Measurements from ENCODE around the gene SDC1.
A peak's percentile ranks its signal among the peaks of the same experiment; 100 is the strongest.
"Not testable (repeated sequence)": the region's sequence is repeated elsewhere in the genome, so short reads cannot be mapped to it uniquely, and the experiment has no call there.

SDC1 gene

GRCh38 chr2:20236496-20236895, 11.6 kb upstream of the SDC1 start:
- DNase-seq (ENCODE audit: low read depth) = no peak
- TF ChIP-seq CTCF (conservative IDR thresholded peaks at IDR 0.05; ENCODE audit: control insufficient read depth, insufficient read depth, low read depth, low read length) = no peak
- H3K4me3 ChIP-seq (ENCODE audit: control insufficient read depth, low read depth, low read length) = no peak overlapping the region

- DNase-seq (ENCODE audit: low read depth) = no peak
- H3K4me3 ChIP-seq (ENCODE audit: control insufficient read depth, low read depth, low read length) = no peak overlapping the region
- TF ChIP-seq CTCF (conservative IDR thresholded peaks at IDR 0.05; ENCODE audit: control insufficient read depth, insufficient read depth, low read depth, low read length) = no peak
Measured at GRCh38 chr2:20235655-20236305, 10.8 kb upstream of the SDC1 start.

- H3K4me3 ChIP-seq (ENCODE audit: control insufficient read depth, low read depth, low read length); DNase-seq (ENCODE audit: low read depth): not testable (repeated sequence)
Measured at GRCh38 chr2:20234597-20234996, 9.7 kb upstream of the SDC1 start.

- TF ChIP-seq CTCF (conservative IDR thresholded peaks at IDR 0.05; ENCODE audit: control insufficient read depth, insufficient read depth, low read depth, low read length) = no peak
- DNase-seq (ENCODE audit: low read depth) = no peak
- no peak overlapping the region for H3K4me3 ChIP-seq (ENCODE audit: control insufficient read depth, low read depth, low read length)
Measured at GRCh38 chr2:20232837-20233207, 7.9 kb upstream of the SDC1 start.

- DNase-seq (ENCODE audit: low read depth) = peak; percentile 67
- no peak for TF ChIP-seq CTCF (conservative IDR thresholded peaks at IDR 0.05; ENCODE audit: control insufficient read depth, insufficient read depth, low read depth, low read length)
- no peak overlapping the region for H3K4me3 ChIP-seq (ENCODE audit: control insufficient read depth, low read depth, low read length)
Measured at GRCh38 chr2:20231598-20232026, 6.7 kb upstream of the SDC1 start.

GRCh38 chr2:20231159-20231558, 6.2 kb upstream of the SDC1 start:
- no peak for DNase-seq (ENCODE audit: low read depth)
- TF ChIP-seq CTCF (conservative IDR thresholded peaks at IDR 0.05; ENCODE audit: control insufficient read depth, insufficient read depth, low read depth, low read length) = no peak

GRCh38 chr2:20230114-20230425, 5.1 kb upstream of the SDC1 start:
- DNase-seq (ENCODE audit: low read depth) = no peak
- TF ChIP-seq CTCF (conservative IDR thresholded peaks at IDR 0.05; ENCODE audit: control insufficient read depth, insufficient read depth, low read depth, low read length) = no peak
- no peak overlapping the region for H3K4me3 ChIP-seq (ENCODE audit: control insufficient read depth, low read depth, low read length)

More at GRCh38 chr2:20231159-20231558, 6.2 kb upstream of the SDC1 start:
- no peak overlapping the region for H3K4me3 ChIP-seq (ENCODE audit: control insufficient read depth, low read depth, low read length)

Data from fibroblast of mammary gland (primary cell).